SK-N-SH (cell line): ENCODE measurements around the gene ZFYVE9. TPM values are rescaled to one million over a fixed set of nuclear protein-coding genes. Genes with fewer than 3 reads are reported as not detected.

Experiments
- CTCF ChIA-PET: fragments of 300-600, 350-600 bp; formaldehyde crosslinking; extraction: SDS; loops from one replicate; lab custom pipeline; 2021; lab: Yijun Ruan, JAX
- POLR2A ChIA-PET: fragments of 350-600 bp; sonication (Branson Sonifier 250); formaldehyde crosslinking; extraction: SDS; loops from one replicate; lab custom pipeline; 2020; ENCODE audit warnings: antibody characterized with exemption, inconsistent platforms; lab: Yijun Ruan, JAX
- DNase-seq: peaks from one replicate; pipeline ENCODE4 v3.0.0; 2012
- H2AFZ ChIP-seq: fragments of 200-600 bp; sonication (generic); 2 replicates; pipeline ENCODE4 v1.8.1; 2016; ENCODE audit warnings: antibody characterized with exemption, mild to moderate bottlenecking, low read depth
- H3F3A ChIP-seq: fragments of 200-600 bp; sonication (generic); replicated peaks from 2 replicates; pipeline ENCODE3; 2016; ENCODE audit warnings: antibody characterized with exemption, mild to moderate bottlenecking; ENCODE audit not compliant: insufficient read depth
- H3K27ac ChIP-seq, 2 experiments: fragments of 200-500 bp in 1 of 2; fragments of 200-600 bp in 1 of 2; sonication (Bioruptor generic) in 1 of 2; sonication (generic), shearing (Covaris generic) in 1 of 2; 2 replicates each; pipeline versions ENCODE4 v1.5.1 to v1.6.1; 2014 to 2016; ENCODE audit warnings: low read depth in 2 of 2, inconsistent platforms in 1 of 2, low read length in 1 of 2, mild to moderate bottlenecking in 1 of 2, mixed read lengths in 1 of 2
- H3K27me3 ChIP-seq: fragments of 200-600 bp; sonication (generic), shearing (Covaris generic); 2 replicates; pipeline ENCODE4 v1.6.1; 2016; ENCODE audit warnings: mixed run types; ENCODE audit not compliant: insufficient read depth
- H3K36me3 ChIP-seq, 2 experiments: fragments of 200-500 bp in 1 of 2; fragments of 200-600 bp in 1 of 2; sonication (Bioruptor generic) in 1 of 2; sonication (generic) in 1 of 2; replicated peaks in 1 of 2; 2 replicates each; pipeline versions ENCODE3 to v1.5.1; 2014 to 2016; ENCODE audit warnings: low read length in 1 of 2, mild to moderate bottlenecking in 1 of 2; ENCODE audit not compliant: insufficient read depth in 2 of 2, control insufficient read depth in 1 of 2
- H3K4me1 ChIP-seq, 2 experiments: fragments of 200-500 bp in 1 of 2; fragments of 200-600 bp in 1 of 2; sonication (Bioruptor generic) in 1 of 2; sonication (generic), shearing (Covaris generic) in 1 of 2; 2 replicates each; pipeline versions ENCODE4 v1.5.1 to v1.6.1; 2014 to 2016; ENCODE audit warnings: low read depth in 1 of 2, low read length in 1 of 2, mixed run types in 1 of 2; ENCODE audit not compliant: insufficient read depth in 2 of 2, control insufficient read depth in 1 of 2
- H3K4me2 ChIP-seq: fragments of 200-600 bp; sonication (generic), shearing (Covaris generic); 2 replicates; pipeline ENCODE4 v1.6.1; 2017; ENCODE audit warnings: mixed run types
- H3K4me3 ChIP-seq, 2 experiments: fragments of 200-500 bp in 1 of 2; fragments of 200-600 bp in 1 of 2; sonication (Bioruptor generic) in 1 of 2; sonication (generic), shearing (Covaris generic) in 1 of 2; 2 replicates each; pipeline versions ENCODE4 v1.5.1 to v1.8.1; 2014 to 2016; ENCODE audit warnings: low read depth in 2 of 2, inconsistent platforms in 1 of 2, low read length in 1 of 2, mild to moderate bottlenecking in 1 of 2, mixed read lengths in 1 of 2, moderate library complexity in 1 of 2
- H3K79me2 ChIP-seq: fragments of 200-600 bp; sonication (generic); 2 replicates; pipeline ENCODE4 v1.8.1; 2017; ENCODE audit warnings: mild to moderate bottlenecking; ENCODE audit not compliant: insufficient read depth
- H3K9ac ChIP-seq: fragments of 200-600 bp; sonication (generic); 2 replicates; pipeline ENCODE4 v1.6.1; 2017; ENCODE audit warnings: mixed run types
- H3K9me2 ChIP-seq: fragments of 200-600 bp; sonication (generic); 2 replicates; pipeline ENCODE4 v1.6.1; 2017; ENCODE audit warnings: mixed run types
- H3K9me3 ChIP-seq: fragments of 200-600 bp; sonication (generic); 2 replicates; pipeline ENCODE4 v1.6.1; 2017; ENCODE audit warnings: mixed run types, mild to moderate bottlenecking, moderate library complexity
- H4K20me1 ChIP-seq: fragments of 200-600 bp; sonication (generic); 2 replicates; pipeline ENCODE4 v1.6.1; 2017; ENCODE audit warnings: mild to moderate bottlenecking, mixed run types; ENCODE audit not compliant: insufficient read depth
- GABPA ChIP-seq: IDR thresholded peaks from 2 replicates; pipeline ENCODE4 v1.4.0; 2012; ENCODE audit warnings: low read depth, mild to moderate bottlenecking
- MEF2A ChIP-seq: IDR thresholded peaks from 2 replicates; pipeline ENCODE4 v1.4.0; 2012; ENCODE audit warnings: low read depth, borderline replicate concordance
- MXI1 ChIP-seq: IDR thresholded peaks from 2 replicates; pipeline ENCODE4 v1.6.1; 2012; ENCODE audit warnings: mild to moderate bottlenecking, low read depth, low read length, improper control_type of control experiment
- RFX5 ChIP-seq: IDR thresholded peaks from 2 replicates; pipeline ENCODE4 v1.6.1; 2012; ENCODE audit warnings: mild to moderate bottlenecking, improper control_type of control experiment, low read length
- YY1 ChIP-seq: IDR thresholded peaks from 2 replicates; pipeline ENCODE4 v1.4.0; 2012; ENCODE audit warnings: low read depth, mild to moderate bottlenecking
- WGBS: methylation state at CpG from one replicate; pipeline ENCODE4 v1.1.6; 2017; ENCODE audit warnings: low lambda C conversion rate; 5-methylcytosine and 5-hydroxymethylcytosine counted together
- polyA plus RNA-seq, 3 experiments: library from polyadenylated mRNA; depleted of rRNA; stranded (reverse); fragments of >200 nt; gene quantifications; 2 replicates each; pipeline ENCODE4 v1.2.3, GENCODE V29; 2012
- TF ChIP-seq, protein P1 (sequence below): fragments of 200-600 bp; sonication (generic); IDR thresholded peaks from 2 replicates; pipeline ENCODE4 v1.6.1; 2017; ENCODE audit warnings: antibody characterized with exemption, mild to moderate bottlenecking, moderate library complexity
- TF ChIP-seq, protein P2 (sequence below): IDR thresholded peaks from 2 replicates; pipeline ENCODE4 v1.4.0; 2012; ENCODE audit warnings: low read depth, borderline replicate concordance
- TF ChIP-seq, protein P3 (sequence below): fragments of 150-350 bp; IDR thresholded peaks from 2 replicates; pipeline ENCODE4 v1.6.1; 2016; ENCODE audit warnings: mild to moderate bottlenecking, low read depth, low read length

The ZFYVE9 gene
- polyA plus RNA-seq, 1 of the 3 experiments (the other 2 are of a cell fraction), result 4.1 TPM

DNA sequence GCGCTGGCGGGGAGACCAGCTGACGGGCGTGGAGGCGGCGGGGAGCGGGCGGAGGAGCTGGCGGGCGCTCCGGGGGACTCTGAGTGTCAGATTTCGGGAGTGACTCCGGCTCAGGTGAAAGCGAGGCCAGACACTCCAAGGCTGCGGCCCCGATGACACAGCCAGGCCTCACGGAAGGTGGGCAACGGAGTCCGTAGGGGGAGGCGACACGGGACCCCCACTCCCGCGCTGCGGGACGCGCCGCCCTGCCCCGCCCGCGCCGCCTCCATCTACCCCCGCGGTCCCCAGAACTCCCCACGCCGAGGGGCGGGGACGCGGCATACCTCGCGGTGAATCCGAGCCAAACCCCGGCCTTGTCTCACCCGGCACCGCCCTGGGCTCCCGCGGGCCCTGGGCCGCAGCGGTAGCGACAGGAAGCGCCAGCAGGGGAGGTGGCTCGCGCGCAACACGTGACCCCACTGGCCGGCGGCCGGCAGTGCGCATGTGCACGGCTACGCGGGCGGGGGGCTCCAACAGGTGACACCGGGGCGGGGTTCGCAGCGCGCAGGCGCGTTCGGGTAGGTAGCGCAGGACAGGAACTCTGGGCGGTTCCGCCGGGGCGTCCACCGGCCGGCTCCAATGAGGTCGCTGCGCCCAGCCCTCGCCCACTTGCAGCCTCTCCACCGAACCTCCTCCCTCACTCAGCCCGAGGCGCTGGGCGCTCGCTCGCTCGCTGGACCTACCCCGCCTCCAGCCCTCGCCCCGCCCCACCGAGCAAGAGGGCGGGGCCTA, 224.0 kb downstream of the ZFYVE9 start, which contains the start of gene CC2D1B (continued):
- TF ChIP-seq, protein P1, sequence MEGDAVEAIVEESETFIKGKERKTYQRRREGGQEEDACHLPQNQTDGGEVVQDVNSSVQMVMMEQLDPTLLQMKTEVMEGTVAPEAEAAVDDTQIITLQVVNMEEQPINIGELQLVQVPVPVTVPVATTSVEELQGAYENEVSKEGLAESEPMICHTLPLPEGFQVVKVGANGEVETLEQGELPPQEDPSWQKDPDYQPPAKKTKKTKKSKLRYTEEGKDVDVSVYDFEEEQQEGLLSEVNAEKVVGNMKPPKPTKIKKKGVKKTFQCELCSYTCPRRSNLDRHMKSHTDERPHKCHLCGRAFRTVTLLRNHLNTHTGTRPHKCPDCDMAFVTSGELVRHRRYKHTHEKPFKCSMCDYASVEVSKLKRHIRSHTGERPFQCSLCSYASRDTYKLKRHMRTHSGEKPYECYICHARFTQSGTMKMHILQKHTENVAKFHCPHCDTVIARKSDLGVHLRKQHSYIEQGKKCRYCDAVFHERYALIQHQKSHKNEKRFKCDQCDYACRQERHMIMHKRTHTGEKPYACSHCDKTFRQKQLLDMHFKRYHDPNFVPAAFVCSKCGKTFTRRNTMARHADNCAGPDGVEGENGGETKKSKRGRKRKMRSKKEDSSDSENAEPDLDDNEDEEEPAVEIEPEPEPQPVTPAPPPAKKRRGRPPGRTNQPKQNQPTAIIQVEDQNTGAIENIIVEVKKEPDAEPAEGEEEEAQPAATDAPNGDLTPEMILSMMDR, result no peak
- TF ChIP-seq MXI1 (peak; percentile 87), GABPA (0 out of 2 replicates have a peak, but pooled peaks have one; percentile 1), YY1 (no peak)
- TF ChIP-seq, protein P2, sequence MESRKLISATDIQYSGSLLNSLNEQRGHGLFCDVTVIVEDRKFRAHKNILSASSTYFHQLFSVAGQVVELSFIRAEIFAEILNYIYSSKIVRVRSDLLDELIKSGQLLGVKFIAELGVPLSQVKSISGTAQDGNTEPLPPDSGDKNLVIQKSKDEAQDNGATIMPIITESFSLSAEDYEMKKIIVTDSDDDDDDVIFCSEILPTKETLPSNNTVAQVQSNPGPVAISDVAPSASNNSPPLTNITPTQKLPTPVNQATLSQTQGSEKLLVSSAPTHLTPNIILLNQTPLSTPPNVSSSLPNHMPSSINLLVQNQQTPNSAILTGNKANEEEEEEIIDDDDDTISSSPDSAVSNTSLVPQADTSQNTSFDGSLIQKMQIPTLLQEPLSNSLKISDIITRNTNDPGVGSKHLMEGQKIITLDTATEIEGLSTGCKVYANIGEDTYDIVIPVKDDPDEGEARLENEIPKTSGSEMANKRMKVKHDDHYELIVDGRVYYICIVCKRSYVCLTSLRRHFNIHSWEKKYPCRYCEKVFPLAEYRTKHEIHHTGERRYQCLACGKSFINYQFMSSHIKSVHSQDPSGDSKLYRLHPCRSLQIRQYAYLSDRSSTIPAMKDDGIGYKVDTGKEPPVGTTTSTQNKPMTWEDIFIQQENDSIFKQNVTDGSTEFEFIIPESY, result no peak
- TF ChIP-seq, all 33 proteins: peak for 10

DNA sequence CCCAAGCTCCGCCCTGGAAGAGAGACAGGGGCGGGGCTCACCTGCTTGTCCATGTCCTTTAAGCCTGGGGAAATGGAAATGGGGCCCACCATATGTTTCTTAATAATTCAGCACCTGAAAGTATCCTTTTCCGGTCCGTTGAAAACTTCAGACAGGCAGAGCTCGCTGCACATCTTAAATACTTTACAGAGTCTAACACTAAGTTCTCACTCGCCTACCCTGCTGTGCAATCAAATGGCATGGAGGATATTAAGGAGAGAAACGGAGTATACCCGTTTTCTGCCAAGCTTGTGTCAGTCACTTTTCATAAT, 224.6 kb downstream of the ZFYVE9 start:
- H3F3A ChIP-seq, result peaks cover 24% of the 10 kb centered on the region
- CTCF ChIA-PET, result interaction anchor here (1.8 kb wide), 1 partner anchor 18 kb away, joined by 5 read pairs; no protein-coding TSS in a partner anchor
- DNase-seq, result no peak
- 23% methylated on average over 7 of the region's 8 CpGs for WGBS
- H3K9me3 ChIP-seq, result no peaks in the 10 kb centered on the region
- TF ChIP-seq MEF2A, result no peak
- TF ChIP-seq GABPA, result 0 out of 2 replicates have a peak, but pooled peaks have one; percentile 7
- TF ChIP-seq, protein P3, sequence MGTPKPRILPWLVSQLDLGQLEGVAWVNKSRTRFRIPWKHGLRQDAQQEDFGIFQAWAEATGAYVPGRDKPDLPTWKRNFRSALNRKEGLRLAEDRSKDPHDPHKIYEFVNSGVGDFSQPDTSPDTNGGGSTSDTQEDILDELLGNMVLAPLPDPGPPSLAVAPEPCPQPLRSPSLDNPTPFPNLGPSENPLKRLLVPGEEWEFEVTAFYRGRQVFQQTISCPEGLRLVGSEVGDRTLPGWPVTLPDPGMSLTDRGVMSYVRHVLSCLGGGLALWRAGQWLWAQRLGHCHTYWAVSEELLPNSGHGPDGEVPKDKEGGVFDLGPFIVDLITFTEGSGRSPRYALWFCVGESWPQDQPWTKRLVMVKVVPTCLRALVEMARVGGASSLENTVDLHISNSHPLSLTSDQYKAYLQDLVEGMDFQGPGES, result no peak
- TF ChIP-seq RFX5, result 0 out of 2 replicates have a peak, but pooled peaks have one; percentile 23
- POLR2A ChIA-PET, result interaction anchor here (1.0 to 2.2 kb wide), 3 partner anchors 11 to 311 kb away, joined by 3 to 7 read pairs (median 4); partner anchors contain the start of gene TXNDC12
- peak overlapping the region; percentile 95 for H2AFZ ChIP-seq
- peak overlapping the region; percentile 4 to 91; a peak in 2 of 4 replicates for H3K27ac ChIP-seq
- H3K36me3 ChIP-seq, result peaks cover 12 to 17% of the 10 kb centered on the region in 2 experiments
- H3K4me3 ChIP-seq, result peak overlapping the region; percentile 90 to 93
- H3K27me3 ChIP-seq, result no peaks in the 10 kb centered on the region
- no peak overlapping the region for H3K9ac ChIP-seq
- H3K4me2 ChIP-seq, result peak overlapping the region; percentile 89; the same call in 1 of the 2 replicates
- H3K9me2 ChIP-seq, result no peaks in the 10 kb centered on the region
- H4K20me1 ChIP-seq, result peaks cover 7% of the 10 kb centered on the region; the same call in 1 of the 2 replicates
- peaks cover 38% of the 10 kb centered on the region for H3K79me2 ChIP-seq
- peaks cover 0 to 13% of the 10 kb centered on the region in 2 experiments; a peak in 3 of 4 replicates for H3K4me1 ChIP-seq
